Putamen (tissue), 1 donor: ENCODE data around the gene KSR2.

Experiments used
- DNase-seq: peaks from one replicate; pipeline ENCODE4 v3.0.0-alpha.2; 2016; ENCODE audit warnings: low spot score

KSR2 gene

GRCh38 chr12:117453961-117454360 lies 514.8 kb downstream of the KSR2 start:
- no peak for DNase-seq

GRCh38 chr12:117452112-117452511 lies 516.7 kb downstream of the KSR2 start:
- no peak for DNase-seq

DNA sequence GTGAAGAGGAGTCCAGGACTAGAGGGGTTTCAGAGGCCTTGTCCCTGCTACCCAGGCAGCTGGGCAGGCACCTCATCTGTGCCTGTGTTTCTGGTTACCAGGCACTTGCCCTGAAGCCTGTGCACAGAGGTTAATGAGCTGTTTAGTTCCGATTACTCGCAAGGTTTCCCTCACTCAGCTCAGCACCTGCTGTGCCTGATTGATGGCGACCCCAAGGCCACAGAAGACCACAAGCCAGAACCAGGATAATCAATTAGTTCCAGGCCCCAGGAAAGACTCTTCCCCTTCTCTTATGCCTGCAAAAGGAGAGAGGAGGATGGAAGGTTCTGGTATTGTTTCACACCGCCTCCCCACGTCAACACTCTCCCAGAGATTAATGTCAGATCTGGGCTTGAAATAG lies 518.6 kb downstream of the KSR2 start:
- no peak for DNase-seq

DNA sequence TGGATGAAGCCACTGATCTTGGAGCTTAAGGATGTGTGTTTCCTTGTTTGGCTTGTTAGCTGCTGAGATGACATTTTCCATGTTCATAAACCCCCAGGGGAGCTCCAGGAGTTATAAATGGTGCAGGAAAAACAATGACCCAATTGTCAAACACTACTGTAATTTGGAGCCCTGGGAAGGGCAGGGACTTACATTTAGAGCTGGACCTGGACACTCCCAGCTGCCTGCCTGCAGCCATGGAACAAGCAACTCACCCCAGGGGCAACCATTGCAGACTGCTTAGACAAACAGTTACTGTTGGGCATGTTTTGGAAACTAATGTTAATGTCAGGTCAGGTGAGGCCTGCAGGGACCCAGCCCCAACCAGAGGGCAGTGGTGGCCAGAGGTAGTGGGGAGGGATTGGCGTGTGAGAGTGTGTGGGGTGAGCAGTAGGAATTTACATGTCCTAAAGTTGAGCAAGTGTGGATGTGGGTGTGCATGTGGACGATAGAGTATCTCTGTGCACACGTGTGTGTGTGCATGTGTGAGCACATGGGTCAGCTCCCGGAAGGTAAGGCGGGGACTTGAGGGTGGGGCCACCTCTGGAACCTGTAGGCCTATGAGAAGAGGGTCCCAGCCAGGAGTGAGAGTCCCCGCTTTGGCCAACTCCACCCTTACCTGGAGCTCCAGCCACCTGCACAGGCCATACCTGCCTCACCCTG lies 521.0 kb downstream of the KSR2 start:
- no peak for DNase-seq

DNA sequence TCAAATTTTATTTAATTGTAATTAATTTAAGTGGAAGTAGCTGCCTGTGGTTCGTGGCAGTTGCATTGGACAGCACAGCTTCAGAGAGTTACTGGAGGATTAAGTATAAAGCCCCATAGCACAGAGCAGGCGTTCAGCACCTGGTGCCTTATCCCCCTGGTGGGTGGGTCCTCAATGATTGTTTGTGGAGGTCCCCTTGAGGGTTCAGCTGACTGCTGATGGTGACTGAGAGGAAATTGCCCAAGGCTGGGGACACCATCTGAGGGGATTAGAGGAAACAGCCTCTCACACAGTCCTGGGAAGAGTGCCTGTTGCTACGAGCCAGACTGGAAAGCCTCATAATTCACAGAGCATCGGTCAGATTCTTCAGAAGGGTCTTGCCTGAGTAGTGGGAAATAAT lies 524.0 kb downstream of the KSR2 start:
- DNase-seq, result no peak

DNA sequence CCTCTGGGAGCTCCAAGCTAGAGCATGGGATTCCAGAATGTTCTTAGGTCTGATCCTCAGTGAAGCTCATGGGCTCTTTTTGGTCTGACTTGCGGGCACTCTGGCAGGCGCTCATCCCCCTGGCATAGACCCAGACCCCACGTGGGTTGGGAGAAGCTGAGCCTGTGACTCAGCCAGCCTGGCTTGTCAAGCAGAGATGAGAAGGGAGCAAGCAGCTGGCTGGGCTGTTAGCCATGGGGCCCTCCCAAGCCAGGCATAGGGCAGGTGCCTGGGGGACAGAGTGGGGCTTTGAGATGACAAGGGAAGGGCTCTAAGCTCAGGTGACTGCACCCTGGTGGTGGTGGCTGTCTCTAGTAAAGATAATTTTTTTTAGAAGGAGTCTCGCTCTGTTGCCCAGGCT lies 527.0 kb downstream of the KSR2 start:
- DNase-seq, result peak; percentile 39

DNA sequence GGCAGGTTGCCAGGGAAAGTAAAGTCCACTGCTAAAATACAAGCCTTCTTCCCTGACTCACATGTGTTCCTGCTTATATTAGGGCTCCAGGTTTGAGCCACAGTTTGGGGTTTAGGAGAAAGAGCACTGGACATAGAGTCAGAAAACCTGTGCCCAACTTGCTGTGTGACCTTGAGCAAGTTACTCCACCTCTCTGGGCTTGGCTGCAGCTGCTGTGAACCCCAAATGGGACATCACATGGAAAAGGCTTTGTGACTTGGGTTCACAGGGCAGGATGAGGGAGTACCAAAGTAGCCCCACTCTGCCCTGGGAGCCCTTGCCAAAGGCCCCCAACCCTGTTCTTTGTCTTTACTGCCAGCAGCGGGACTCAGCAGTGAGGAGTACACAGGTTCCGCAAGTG lies 528.4 kb downstream of the KSR2 start:
- no peak for DNase-seq

DNA sequence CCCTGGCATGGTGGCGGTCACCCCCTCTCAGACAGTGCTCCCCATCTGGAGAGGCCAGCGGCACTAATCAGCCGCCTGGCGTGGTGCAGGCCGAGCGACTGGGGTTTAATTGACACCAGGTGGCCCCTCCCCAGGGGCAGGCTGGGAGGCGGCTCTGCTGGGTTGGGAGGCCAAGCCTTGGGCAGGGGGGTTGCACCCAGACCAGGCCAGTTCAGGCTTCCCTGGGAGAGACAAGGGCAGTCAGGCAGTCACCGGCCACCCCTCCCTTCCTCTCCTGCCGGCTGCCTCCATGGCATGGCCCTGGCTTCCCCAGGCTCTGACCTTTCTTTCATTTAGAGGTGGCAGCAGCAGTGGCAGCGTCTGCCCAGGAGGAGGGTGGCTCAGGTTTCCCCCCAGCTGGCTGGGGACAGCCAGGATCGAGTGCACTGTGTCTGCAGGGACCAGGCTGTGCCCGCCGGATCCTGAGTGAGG lies 529.2 kb downstream of the KSR2 start:
- no peak for DNase-seq

DNA sequence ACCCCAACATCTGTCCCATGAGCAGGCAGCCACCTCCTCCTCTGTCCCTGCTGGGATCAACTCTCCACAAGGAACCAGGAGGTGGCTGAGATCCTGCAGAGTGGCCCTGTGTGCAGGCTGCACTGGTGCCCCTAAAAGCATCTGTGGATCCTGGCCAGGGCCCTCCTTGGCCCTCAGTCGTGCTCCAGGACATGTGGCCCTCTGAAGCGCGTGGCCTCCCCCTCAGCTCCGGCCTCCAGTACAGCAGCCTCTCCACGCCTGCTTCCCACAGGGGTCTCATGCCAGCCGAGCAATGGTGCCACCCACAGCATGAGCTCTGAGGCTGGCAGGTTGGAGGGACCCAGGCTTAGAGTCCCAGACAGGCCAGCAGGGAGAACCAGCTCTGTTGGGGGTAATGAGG lies 530.0 kb downstream of the KSR2 start:
- no peak for DNase-seq

- peak; percentile 84 for DNase-seq
Measured at GRCh38 chr12:117437516-117438255, 531.1 kb downstream of the KSR2 start.

GRCh38 chr12:117433878-117434277 lies 534.9 kb downstream of the KSR2 start:
- no peak for DNase-seq

DNA sequence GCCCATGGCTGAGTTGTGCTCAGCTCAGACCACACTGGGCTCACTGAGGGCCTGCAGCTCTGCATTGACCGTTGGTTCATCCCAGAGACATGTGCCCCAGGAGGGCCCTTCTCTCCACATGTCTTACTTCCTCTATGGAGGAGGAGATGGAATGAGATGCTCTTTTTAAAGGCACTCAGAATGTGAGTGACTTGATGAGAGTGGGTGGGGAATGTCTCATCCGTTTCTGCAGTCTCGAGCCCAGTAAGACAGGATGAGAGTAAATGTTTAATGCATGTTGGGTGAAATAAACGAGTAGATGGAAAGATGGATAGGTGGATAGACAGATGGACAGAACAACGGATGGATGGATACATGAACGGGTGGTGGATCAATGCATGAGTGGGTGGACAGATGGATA lies 538.5 kb downstream of the KSR2 start:
- no peak for DNase-seq

GRCh38 chr12:117427211-117427610 lies 541.6 kb downstream of the KSR2 start:
- no peak for DNase-seq

DNA sequence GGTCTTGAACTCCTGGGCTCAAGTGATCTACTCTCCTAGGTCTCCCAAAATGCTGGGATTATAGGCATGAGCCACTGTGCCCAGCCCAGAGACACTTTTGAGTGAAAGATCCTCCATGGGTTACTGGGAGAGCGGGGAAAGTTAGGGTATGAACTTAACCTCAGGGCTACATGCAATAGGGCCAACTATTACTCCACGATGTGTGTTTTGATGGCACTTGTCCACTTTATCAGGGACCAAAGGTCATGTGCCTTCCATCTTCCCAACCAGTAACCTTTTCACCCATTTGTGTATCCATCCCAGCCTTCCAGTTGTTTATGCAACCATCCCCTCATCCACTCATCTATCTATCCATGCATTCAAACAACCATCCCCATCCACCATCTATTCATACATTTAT lies 546.8 kb downstream of the KSR2 start:
- DNase-seq, result no peak

GRCh38 chr12:117421068-117421752 lies 547.6 kb downstream of the KSR2 start:
- no peak for DNase-seq

GRCh38 chr12:117417004-117417403 lies 551.8 kb downstream of the KSR2 start:
- no peak for DNase-seq

GRCh38 chr12:117412465-117413188 lies 556.2 kb downstream of the KSR2 start:
- DNase-seq, result no peak

DNA sequence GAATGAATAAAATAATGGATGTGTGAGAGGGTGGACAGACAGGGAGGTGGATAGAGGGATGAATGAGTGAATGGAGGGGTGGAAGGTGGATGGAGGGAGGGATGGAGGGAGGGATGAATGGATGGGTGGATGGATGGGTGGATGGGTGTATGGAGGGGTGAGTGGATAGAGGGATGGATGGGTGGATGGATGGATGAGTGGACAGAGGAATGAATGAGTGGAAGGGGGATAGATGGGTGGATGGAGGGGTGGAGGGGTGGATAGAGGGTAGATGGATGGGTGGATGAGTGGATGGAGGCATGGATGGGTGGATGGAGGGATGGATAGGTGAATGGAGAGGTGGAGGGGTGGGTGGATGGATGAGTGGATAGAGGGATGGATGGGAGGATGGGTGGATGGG lies 559.5 kb downstream of the KSR2 start:
- DNase-seq, result no peak

DNA sequence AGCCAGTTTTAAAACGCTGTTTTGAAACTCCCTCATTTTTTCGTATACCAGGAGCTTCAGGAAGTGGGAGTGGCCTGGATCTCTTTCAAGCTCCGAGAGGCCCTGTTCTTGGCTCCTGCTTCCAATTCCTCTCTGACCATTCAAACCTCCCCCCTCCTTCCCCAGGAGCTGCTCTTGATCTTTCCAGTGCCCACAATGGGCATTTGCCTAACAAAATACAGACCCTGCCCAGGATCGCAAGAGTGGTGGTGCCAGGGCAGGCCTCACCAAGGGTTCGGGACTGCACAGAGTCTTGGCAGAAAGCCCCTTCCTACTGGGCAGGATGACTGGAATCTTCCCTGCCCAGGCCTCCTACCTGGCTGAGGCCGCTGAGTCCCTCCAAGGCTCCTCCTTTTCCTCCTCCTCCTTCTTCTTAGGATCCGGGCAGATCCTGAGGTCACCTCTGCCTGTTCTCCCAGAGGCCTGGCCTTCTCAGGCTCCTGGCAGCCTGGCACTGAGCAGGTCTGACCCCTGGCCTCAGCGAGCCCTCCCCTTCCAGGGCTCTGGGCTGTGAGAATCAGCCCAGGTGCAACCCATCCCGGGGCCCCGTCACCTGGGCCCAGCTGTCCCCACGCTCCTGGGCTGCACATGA lies 560.5 kb downstream of the KSR2 start:
- DNase-seq, result peak; percentile 29

GRCh38 chr12:117404940-117405339 lies 563.9 kb downstream of the KSR2 start:
- no peak for DNase-seq

- DNase-seq, result no peak
Measured at GRCh38 chr12:117404203-117404853, 564.5 kb downstream of the KSR2 start.
